Lower leg skin (tissue), 4 donors: ENCODE measurements around the gene JOSD1. TPM values are rescaled to one million over a fixed set of nuclear protein-coding genes. Genes with fewer than 3 reads are reported as not detected.
A peak's percentile ranks its signal among the peaks of the same experiment; 100 is the strongest.

Source experiments
- DNase-seq, 2 donors: peaks; one replicate each; pipeline ENCODE4 v3.0.0-alpha.2; 2019; ENCODE audit warnings: low spot score in 2 of 2
- H3K4me3 ChIP-seq: fragments of 200-600 bp; sonication (generic); 2 replicates; pipeline ENCODE4 v1.5.1; 2017; ENCODE audit warnings: mild to moderate bottlenecking, low read depth; ENCODE audit not compliant: poor library complexity, severe bottlenecking
- POLR2A ChIP-seq, 2 donors: fragments of 450-650 bp; IDR thresholded peaks; one replicate each; pipeline ENCODE4 v1.6.1; 2016 to 2017; ENCODE audit warnings: antibody characterized with exemption in 2 of 2, mild to moderate bottlenecking in 1 of 2, moderate library complexity in 1 of 2
- whole genome bisulfite sequencing, 2 donors: methylation state at CpG; one replicate each; pipeline ENCODE4 v1.1.5; 2018; 5-methylcytosine and 5-hydroxymethylcytosine counted together
- intact Hi-C: fragments of 100-400 bp; cut with DNase I; formaldehyde crosslinking; loops from one replicate; pipeline ENCODE4 v1.15.0; 2023; ENCODE audit warnings: low total_unique reads
- total RNA-seq, 4 donors: library from RNA; depleted of rRNA; stranded (reverse); fragments of >200 nt; gene quantifications; one replicate each; pipeline ENCODE4 v1.1.0, GENCODE V29; 2016
- TF ChIP-seq, protein P1 (sequence below), 3 donors: fragments of 450-650 bp; IDR thresholded peaks; one replicate each; pipeline ENCODE4 v1.5.1; 2016; ENCODE audit warnings: antibody characterized with exemption in 3 of 3, mild to moderate bottlenecking in 3 of 3, moderate library complexity in 2 of 3

JOSD1 gene
- total RNA-seq, 4 donors from 2014 or later = 52.0 to 90.6 (median 68.0) TPM

DNA sequence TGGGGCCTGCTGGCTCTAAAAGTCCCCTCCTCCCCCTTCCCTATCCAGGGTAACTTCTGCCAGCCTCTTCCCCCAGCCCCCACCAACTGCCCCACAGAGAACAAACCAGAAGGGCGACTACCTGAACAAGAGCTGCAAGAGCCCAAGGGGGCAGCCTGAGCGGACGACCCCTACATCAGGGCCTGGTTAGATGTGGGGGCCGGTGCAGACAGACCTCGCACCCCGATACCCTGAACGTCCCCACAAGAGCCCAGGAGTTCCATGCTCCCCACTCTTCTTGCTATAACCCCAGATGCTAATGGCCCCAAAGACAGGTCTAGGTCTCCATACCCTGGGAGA lies 34.4 kb upstream of the JOSD1 start:
- intact Hi-C loops = no loop called here
- no peak for TF ChIP-seq POLR2A (IDR thresholded peaks at IDR 0.05)
- TF ChIP-seq, protein P1, sequence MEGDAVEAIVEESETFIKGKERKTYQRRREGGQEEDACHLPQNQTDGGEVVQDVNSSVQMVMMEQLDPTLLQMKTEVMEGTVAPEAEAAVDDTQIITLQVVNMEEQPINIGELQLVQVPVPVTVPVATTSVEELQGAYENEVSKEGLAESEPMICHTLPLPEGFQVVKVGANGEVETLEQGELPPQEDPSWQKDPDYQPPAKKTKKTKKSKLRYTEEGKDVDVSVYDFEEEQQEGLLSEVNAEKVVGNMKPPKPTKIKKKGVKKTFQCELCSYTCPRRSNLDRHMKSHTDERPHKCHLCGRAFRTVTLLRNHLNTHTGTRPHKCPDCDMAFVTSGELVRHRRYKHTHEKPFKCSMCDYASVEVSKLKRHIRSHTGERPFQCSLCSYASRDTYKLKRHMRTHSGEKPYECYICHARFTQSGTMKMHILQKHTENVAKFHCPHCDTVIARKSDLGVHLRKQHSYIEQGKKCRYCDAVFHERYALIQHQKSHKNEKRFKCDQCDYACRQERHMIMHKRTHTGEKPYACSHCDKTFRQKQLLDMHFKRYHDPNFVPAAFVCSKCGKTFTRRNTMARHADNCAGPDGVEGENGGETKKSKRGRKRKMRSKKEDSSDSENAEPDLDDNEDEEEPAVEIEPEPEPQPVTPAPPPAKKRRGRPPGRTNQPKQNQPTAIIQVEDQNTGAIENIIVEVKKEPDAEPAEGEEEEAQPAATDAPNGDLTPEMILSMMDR (IDR thresholded peaks at IDR 0.05) = no peak
- DNase-seq = no peak
- 82 to 84% methylated on average over 4 to 7 of the region's 7 CpGs for WGBS, 2 donors
- H3K4me3 ChIP-seq = no peak overlapping the region

DNA sequence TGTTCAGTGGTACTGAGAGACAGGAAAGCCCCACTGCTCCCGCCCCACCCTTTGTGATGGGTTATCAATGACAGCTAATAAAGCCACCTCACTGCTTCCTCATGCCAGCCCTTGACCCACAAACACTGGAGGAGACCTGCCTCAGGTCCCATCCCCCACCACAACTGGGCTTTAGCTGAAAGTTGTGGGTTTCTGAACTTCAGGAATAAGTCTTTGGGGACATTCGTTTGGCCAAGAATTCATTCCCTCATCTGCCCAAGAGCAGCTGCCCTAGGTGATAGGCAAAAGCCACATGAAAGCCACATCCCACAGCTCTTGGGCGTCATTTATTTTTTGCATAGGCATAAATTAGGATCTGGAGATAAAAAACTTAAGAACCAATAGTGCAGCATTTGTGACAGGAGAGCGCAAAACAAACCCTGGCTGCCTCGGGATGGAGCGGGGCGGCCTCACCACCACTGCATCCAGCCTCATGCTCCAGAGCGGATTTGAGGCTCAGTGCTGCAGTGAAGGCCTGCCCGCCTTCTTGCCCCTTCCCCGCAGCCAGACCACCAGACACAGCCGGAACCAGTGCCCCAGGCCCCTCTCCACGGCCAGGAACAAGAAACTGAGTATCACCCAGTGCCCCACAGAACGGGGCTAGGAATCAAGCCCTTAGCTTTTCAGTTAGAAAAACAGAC lies 33.8 kb upstream of the JOSD1 start:
- WGBS, 2 donors = 81 to 89% methylated on average over 12 to 13 of the region's 13 CpGs
- H3K4me3 ChIP-seq = no peak overlapping the region
- intact Hi-C loops = no loop called here
- no peak for DNase-seq
- no peak for TF ChIP-seq POLR2A (IDR thresholded peaks at IDR 0.05)
- TF ChIP-seq, protein P1 (IDR thresholded peaks at IDR 0.05) = no peak

DNA sequence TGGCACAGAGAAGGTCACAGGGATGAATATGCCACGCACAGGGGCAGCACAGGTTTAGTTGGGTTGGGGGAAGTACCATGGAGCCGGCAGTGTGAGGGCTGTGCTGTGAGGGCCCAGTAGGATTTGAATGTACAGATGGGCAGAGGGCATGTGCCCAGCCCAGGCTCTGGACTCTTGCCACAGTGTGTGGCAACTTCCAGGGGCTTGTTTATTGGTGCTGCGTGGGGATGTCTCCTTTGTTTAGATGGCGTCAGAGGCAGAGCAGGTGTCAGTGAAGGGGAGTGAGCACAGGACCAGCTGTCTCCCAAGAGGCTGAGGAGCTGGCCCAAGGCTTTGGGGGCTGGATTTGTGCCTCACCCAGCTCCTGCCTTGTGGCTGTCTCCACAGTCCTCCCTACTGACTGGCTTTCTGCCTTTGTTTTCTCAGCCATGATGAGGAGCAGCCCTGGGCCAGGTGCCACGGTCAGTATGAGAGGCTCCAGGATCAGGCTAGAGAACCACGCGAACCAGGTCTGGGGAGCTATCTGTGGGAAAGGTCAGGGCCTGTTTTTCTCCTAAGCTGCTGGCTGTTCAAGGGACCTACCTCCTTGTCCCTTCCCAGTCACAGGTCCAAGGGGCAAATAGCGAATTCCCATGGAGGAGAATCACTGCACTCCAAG lies 33.1 kb upstream of the JOSD1 start:
- 61 to 65% methylated on average over 8 of the region's 8 CpGs for WGBS, 2 donors
- DNase-seq = no peak
- H3K4me3 ChIP-seq = no peak overlapping the region
- TF ChIP-seq, protein P1 (IDR thresholded peaks at IDR 0.05) = no peak
- TF ChIP-seq POLR2A (IDR thresholded peaks at IDR 0.05) = no peak
- intact Hi-C loops = no loop called here

DNA sequence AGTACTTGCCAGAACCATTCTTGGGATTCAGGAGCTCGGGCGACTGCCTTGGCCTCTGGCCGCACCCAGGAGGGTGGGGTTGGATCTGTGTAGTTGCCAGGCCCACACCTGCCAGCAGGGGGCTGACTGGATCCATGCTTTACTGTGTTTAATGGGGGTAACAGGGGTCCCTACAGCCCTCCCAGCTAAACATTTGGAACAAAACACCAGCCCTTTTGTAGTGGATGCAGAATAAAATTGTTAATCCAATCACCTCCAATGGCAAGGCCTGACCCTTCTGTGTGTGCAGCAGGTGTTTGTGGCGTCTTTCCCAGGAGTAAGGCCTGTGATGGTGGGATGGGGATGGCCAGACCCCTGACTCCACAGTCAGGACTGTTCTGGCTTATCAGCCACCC lies 32.6 kb upstream of the JOSD1 start:
- H3K4me3 ChIP-seq = no peak overlapping the region
- intact Hi-C loops = no loop called here
- WGBS, 2 donors = 32 to 34% methylated on average over 4 of the region's 4 CpGs
- DNase-seq = no peak
- no peak for TF ChIP-seq POLR2A (IDR thresholded peaks at IDR 0.05)
- TF ChIP-seq, protein P1 (IDR thresholded peaks at IDR 0.05) = peak in 1 of 3 donors; percentile 11

DNA sequence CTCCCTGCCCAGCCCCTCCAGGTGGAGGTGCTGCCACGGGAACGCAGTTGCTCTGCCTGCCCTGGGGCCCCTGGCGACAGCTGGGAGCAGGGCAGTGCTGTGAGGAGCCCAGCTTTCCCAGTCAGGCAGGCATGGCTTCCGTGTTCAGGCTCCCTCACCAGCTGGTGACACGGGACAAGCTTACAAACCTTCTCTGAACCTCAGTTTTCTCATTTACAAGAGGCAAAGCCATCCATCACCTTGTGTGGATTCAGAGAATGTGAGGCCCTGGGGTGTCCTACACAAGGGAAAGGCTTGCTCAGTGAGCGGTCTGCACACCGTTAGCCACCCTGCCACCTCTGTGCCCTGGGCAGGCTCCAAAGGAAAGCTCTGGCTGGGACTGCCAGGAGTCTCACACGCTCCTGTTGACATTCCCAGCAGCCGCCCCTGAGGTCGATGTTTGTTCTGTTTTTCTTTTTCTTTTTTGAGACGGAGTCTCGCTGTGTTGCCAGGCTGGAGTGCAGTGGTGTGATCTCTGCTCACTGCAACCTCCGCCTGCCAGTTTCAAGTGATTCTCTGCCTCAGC lies 31.6 kb upstream of the JOSD1 start:
- TF ChIP-seq POLR2A (IDR thresholded peaks at IDR 0.05) = no peak
- TF ChIP-seq, protein P1 (IDR thresholded peaks at IDR 0.05) = no peak

More for the DNA sequence above, 31.6 kb upstream of the JOSD1 start:
- DNase-seq = no peak
- 50 to 58% methylated on average over 12 to 13 of the region's 13 CpGs for WGBS, 2 donors
- no peak overlapping the region for H3K4me3 ChIP-seq
- intact Hi-C loops = no loop called here
